Measurements from ENCODE around the gene TRIM65.
A peak's percentile ranks its signal among the peaks of the same experiment; 100 is the strongest.
"Not testable (repeated sequence)": the region's sequence is repeated elsewhere in the genome, so short reads cannot be mapped to it uniquely, and the experiment has no call there.

TRIM65 gene

GRCh38 chr17:75851693-75851991 lies 45.1 kb downstream of the TRIM65 start:
- DNase-seq (ENCODE audit: low read depth) = not testable (repeated sequence)

- no peak for DNase-seq (ENCODE audit: low read depth)
These were observed 45.6 kb downstream of the TRIM65 start for GRCh38 chr17:75850928-75851692.

GRCh38 chr17:75849724-75850123 lies 47.0 kb downstream of the TRIM65 start:
- DNase-seq (ENCODE audit: low read depth) = no peak

GRCh38 chr17:75849279-75849646 lies 47.5 kb downstream of the TRIM65 start:
- no peak for DNase-seq (ENCODE audit: low read depth)

GRCh38 chr17:75848523-75849278 lies 48.0 kb downstream of the TRIM65 start:
- peak; percentile 41 for DNase-seq (ENCODE audit: low read depth)

- no peak for DNase-seq (ENCODE audit: low read depth)
These were observed 48.9 kb downstream of the TRIM65 start for GRCh38 chr17:75847614-75848522.

GRCh38 chr17:75846692-75847613 lies 49.8 kb downstream of the TRIM65 start:
- DNase-seq (ENCODE audit: low read depth) = no peak

GRCh38 chr17:75845933-75846691 lies 50.6 kb downstream of the TRIM65 start:
- no peak for DNase-seq (ENCODE audit: low read depth)

GRCh38 chr17:75845058-75845711 lies 51.6 kb downstream of the TRIM65 start:
- DNase-seq (ENCODE audit: low read depth) = peak; percentile 76

- no peak for DNase-seq (ENCODE audit: low read depth)
These were observed 52.2 kb downstream of the TRIM65 start for GRCh38 chr17:75844530-75845057.

GRCh38 chr17:75843577-75844529 lies 52.9 kb downstream of the TRIM65 start, which contains the start of gene UNC13D:
TSS of gene UNC13D (minus strand) at chr17:75844404. CDS start at chr17:75844337, 67 bp downstream.
- no peak for DNase-seq (ENCODE audit: low read depth)

GRCh38 chr17:75842963-75843576 lies 53.7 kb downstream of the TRIM65 start:
- no peak for DNase-seq (ENCODE audit: low read depth)

GRCh38 chr17:75842411-75842810 lies 54.3 kb downstream of the TRIM65 start:
- DNase-seq (ENCODE audit: low read depth) = no peak

- no peak for DNase-seq (ENCODE audit: low read depth)
These were observed 56.0 kb downstream of the TRIM65 start for GRCh38 chr17:75840799-75841164.

- DNase-seq (ENCODE audit: low read depth) = no peak
These were observed 56.6 kb downstream of the TRIM65 start for GRCh38 chr17:75839942-75840798.

Data from iris pigment epithelial cell (primary cell).